ENCODE results near the gene CFDP1.
"Not testable (repeated sequence)": the region's sequence is repeated elsewhere in the genome, so short reads cannot be mapped to it uniquely, and the experiment has no call there.

CFDP1 gene

GRCh38 chr16:75269358-75269757 is 163.9 kb downstream of the CFDP1 start:
- not testable (repeated sequence) for DNase-seq (ENCODE audit: low read depth in 1 of 2, low spot score in 1 of 2)

DNA sequence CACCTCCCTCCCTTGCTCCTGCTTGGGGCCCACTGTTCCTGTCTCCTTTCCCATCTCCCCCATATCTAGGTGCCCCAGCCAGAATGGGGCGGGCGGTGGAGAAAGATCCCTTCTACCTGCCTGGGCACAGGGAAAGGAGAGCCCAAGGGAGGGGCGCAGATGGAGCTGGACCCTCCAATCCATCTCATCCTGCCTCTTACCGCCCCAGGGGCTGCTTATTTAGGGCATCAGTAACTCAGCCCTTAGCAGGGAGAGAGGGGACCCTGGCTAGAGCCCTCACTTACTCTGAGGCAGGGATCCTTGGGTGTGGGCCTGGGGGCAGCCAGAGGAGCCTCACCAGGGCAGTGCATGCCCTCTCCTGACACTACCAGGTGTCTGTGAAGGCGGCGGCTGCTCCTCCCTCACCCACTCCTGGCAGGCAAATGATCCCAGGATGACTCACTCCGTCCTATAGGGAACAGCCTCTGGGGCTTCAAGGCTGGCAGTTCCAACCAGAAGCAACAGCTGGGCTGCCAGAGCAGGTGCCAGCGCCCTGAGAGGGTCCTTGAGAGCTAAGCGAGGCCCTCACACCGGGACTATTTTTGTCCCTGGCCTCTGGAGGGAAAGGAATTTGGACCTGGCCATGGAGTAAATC is 165.6 kb downstream of the CFDP1 start:
- DNase-seq (ENCODE audit: low read depth in 1 of 2, low spot score in 1 of 2): no peak

DNA sequence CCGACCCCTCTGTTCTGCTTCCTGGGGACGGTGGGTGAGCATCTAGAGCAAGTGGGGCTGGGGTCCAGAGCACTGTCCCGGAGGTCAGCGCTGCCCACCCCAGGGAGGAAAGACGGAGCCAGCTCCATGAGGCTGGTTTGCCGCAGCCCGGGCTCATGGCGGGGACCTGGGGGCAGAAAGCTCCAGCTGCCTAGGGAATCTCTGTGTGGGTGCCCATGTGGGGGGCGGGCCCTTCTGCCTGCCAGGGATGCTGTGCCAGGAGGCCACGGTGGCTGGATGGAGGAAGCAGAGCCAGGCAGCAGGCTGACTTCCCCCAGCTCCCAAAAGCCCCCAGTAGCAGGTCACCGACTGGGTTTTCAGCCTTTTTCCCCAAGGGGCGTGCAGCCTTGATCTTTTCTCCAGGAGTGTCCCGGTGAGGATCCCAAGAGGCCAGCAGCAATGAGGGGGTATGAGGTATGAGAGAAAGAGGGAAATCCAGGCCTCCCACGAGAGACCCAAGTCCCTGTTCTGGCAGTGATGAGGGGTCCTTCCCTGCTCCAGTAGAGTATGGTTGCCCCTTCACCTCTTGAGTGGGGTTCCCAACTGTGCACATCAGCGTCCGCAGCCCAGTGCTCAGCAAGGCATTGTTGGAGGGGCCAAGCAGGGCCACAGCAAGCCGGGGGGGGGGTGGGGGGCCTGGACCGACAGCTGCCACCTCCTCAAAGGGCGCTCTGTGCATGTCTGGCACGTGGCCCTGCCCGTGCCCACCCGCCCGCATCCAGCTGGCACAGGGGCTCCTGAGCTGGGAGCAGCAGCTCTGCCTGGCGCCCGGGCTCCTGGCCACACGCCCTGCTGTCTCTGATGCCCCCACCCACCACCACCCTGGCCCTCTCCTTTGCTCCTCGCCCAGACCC is 166.3 kb downstream of the CFDP1 start:
- DNase-seq (ENCODE audit: low read depth in 1 of 2, low spot score in 1 of 2): no peak

DNA sequence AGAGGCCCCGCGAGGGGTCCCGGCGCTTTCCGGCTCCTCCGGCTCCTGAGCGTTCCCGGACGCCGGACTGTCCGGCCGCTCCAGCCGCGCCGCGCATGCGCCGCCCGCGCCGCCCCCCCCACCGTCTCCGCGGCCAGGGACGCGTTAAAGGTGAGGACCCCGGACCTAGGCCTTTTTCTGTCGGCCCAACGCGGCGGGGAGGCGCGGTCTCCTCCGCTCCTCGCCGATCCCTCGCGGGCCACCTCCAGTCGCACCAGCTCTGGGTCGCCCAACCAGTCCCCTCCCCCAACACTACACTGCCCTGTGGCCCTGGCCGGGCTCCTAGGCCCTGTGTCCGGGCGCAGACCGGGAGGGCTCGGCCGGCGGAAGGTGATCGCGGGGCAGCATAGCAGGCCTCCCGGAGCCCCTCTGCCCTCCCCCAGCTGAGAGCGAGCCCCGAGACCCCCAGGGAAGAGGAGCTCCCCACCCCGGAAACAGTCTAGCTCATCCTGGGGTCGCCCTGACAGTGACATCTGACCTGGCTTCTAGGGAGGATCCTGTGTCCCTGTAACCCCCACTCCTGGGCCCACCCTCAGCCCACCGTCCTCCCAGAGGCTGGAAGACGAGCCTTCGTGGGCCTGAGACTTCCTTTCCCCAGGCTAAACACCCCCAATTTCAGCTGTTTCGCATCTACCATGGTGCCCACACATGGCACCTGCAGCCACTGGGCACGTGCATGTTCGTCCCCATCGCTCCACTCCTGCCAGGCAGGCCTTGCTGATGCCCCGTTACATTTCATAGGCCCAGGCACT is 167.2 kb downstream of the CFDP1 start:
- no peak for DNase-seq (ENCODE audit: low read depth in 1 of 2, low spot score in 1 of 2)

DNA sequence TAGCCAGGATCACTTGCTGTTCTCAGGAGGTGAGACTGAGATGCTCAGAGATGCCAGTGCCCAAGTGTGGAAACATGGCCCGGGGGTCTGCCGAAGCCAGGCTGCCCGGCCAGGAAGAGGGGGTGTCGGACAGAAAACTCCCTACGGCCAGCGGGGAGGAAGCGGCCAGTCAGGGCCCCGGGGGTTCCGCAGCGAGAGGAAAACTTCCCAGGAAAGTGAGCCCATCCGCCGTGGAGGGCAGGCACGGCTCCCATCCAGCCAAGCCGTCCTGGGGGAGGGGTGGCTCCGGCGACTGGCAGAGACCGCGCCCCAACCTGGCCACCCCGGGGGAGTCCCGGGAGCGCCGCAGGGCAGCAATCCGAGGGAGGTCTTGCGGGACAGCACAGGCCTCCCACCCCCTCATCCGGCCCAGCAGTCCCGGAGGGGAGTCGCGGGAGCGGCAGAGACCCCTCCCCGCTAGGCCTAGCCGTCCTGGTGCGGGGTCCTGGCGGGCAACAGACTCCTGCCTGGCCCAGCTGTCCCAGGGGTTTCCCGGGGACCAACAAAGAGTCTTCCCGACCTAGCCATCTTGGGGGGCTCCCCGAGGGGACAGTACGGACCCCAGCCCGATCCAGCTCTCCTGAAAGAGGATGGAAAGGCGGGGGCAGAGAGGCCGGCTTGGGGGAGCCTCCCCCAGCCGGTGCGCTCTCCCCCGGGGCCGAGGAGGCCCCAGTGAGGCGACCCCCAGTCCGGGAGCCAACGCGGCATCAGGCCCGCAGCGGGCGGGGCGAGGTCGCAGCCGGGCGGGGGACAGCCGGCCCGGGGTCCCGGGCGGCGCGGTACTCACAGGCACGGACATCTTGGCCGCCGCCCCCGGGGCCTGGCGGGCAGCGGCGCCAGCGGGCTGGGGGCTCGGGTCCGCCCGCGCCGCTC is 168.0 kb downstream of the CFDP1 start:
- DNase-seq (ENCODE audit: low read depth in 1 of 2, low spot score in 1 of 2): no peak

DNA sequence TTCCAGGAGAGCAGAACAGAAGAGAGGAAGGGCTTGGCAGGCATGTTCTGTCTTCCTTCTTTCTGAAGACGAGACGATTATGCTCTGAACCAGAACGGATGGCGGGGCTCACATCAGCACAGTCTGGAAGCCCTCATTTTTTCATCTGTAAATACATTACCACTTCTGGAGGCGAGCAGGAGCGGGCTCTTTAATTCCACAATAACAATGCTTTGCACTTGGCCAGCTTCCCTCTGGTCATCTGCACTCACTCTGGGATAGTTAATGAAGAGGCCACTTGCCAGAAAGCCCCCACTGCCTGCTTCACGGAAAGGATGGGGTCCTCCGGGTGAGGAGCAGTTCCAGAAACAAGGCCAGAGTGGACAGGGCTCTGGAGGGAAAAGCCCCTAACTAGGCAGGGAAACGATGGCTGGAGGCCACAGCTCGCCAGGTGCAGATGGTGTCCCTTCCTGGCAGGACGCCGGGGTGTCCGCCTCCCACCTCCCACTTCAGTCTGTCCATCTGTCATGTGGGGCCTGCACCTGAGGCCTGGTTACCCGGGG is 168.8 kb downstream of the CFDP1 start:
- no peak for DNase-seq (ENCODE audit: low read depth in 1 of 2, low spot score in 1 of 2)

DNA sequence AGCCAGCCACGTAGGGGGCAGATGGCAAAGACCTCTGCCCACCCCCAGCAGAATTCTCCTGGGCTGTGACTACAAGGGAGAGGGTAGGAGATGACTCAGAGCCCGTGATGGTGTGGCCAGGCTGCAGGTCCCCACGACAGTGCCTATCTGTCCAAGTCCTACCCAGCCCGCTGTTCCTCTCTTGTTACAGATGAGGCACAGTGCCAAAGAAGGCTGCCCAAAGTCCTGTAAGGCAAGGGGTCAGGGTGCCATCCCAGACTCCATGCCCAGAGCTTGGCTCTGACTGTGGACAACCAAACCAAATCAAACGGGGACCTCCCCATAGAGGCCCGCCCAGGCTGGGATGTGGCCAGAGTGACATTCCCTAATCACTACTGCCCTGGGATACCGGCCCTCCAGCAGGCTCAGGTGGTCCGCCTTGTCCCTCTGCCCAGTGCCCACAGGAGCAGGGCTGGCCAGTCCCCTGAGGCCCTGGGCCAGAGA is 169.3 kb downstream of the CFDP1 start:
- no peak for DNase-seq (ENCODE audit: low read depth in 1 of 2, low spot score in 1 of 2)

- DNase-seq (ENCODE audit: low read depth in 1 of 2, low spot score in 1 of 2): no peak
Measured at GRCh38 chr16:75263291-75263962, 169.9 kb downstream of the CFDP1 start.

DNA sequence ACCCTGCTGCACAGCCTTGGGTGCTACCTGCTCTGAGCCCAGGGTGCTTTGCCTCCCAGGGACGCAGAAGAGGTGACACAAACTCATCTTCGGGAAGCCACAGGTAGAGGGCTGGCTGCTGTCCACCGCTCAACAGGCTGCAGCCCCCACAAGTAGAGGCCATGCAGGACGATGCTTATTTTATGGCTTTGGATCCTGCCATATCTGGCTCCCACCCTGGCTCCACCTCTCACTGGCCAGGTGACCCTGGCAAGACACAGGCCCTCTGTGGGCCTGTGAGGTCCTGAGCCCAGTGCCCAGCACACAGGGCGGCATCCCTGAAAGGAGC is 170.5 kb downstream of the CFDP1 start:
- no peak for DNase-seq (ENCODE audit: low read depth in 1 of 2, low spot score in 1 of 2)

GRCh38 chr16:75262104-75262799 is 171.1 kb downstream of the CFDP1 start:
- DNase-seq (ENCODE audit: low read depth in 1 of 2, low spot score in 1 of 2): no peak

DNA sequence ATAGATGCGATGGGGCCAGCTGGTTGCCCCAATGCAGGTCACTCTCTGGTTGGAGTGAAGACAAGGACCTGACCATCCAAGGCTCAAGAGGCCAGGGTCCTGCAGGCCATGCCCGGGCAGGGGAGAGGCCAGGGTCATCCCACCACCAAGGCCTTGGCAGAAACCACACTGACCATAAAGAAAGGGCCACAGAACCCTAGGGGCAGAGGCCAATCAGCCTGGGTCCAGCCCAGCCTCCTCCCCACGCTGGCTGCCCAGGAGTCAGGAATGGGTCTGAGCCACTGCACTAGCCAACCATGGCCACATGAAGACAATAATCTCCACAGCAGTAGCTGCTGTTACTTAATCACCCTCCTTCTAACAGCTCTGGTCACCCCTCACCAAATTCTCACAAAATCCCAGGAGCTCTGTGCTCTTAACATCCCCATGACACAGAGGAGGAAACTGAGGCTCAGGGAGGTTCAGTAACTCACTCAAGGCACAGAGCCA is 171.7 kb downstream of the CFDP1 start:
- DNase-seq (ENCODE audit: low read depth in 1 of 2, low spot score in 1 of 2): no peak

DNA sequence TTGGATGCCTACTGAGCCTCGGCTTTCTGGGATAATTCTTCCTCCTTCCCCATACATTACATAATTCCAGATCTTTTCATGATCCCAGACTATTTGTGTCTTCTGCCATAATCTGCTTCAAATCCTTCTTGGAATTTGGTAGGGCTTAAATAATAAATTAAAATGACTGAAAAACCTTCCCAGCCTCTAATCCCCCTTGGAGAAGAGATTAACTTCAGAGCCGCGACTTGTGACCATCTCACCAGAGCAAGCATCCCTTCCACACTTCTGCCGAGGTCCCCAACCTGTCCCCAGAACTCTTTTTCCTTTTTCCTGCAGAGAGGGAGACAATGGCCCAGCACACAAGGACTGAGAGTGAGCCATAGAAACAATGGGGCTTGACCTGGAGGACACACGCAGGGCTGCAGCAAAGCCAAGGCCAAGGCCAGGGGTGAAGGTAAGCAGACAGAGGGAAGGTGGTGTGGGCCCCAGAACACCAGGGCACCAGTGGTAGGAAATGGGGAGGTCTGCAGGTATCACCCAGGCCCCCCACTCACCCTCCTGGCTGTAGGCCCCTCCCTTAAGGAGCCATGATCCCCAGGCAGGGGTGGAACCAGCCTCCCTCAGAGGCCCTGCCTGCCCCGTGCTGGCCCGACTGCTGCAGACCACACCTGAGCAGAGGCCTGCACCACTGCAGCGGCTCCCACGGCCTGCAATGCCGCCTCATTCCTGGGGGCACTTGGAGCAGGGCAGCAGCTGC is 172.3 kb downstream of the CFDP1 start:
- no peak for DNase-seq (ENCODE audit: low read depth in 1 of 2, low spot score in 1 of 2)

GRCh38 chr16:75258807-75259141 is 174.5 kb downstream of the CFDP1 start:
- DNase-seq (ENCODE audit: low read depth in 1 of 2, low spot score in 1 of 2): no peak

- no peak for DNase-seq (ENCODE audit: low read depth in 1 of 2, low spot score in 1 of 2)
Measured at GRCh38 chr16:75257886-75258806, 175.2 kb downstream of the CFDP1 start.

GRCh38 chr16:75256696-75257343 is 176.5 kb downstream of the CFDP1 start:
- DNase-seq (ENCODE audit: low read depth in 1 of 2, low spot score in 1 of 2): no peak

DNA sequence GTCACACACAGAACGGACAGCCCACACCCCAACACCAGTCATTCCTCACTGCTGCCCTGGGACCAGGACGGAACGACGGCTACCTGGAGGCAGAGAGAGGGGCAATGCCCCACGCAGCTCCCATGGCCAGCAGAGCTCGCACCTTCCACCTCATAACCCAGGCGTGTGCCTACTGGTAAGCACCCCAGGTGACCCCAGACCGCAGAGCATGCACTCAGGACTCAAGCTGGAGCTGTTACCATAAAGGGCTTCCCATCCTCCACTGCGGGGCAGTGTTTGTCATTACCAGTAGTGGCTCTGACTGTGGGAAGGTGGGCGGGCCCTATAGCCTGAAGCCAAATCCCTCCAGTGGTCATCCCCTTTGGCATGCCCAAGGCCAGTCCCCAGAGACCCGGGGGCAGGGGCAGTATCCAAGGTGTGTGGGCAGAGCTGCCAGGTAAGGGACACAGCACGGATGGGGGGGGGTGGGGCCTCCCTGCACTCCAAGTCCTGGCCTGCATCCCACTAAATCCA is 177.2 kb downstream of the CFDP1 start:
- no peak for DNase-seq (ENCODE audit: low read depth in 1 of 2, low spot score in 1 of 2)

DNA sequence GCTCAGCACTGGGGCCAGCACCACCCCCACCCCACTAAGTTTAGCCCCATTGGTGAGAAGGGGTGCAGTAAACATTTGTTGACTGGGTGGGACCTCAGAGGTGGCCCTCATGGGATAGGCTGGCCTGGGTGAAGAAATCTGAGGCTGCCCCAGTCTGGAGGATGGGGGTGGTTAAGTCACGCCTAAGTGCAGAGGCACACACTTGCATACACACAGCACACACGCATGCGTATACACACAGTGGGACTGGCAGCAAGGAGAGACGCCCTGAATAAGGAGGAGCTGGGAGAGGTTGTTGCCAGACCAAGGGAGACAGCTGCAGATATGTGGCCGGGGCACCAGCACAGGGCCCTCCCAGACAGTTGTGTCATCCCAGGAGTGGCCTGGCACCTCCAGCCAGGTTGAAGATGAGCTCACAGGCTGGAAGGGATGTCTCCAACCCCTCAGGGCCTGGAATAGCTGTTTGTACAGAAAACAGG is 178.9 kb downstream of the CFDP1 start:
- DNase-seq (ENCODE audit: low read depth in 1 of 2, low spot score in 1 of 2): no peak

Measured in stimulated activated CD4-positive, alpha-beta T cell treated with anti-CD3 and anti-CD28 coated beads, Interleukin-15, amount 100 ng/mL, for 1 hour (primary cell).